H4 (cell line): ENCODE data around the gene SLC22A17. TPM values are rescaled to one million over a fixed set of nuclear protein-coding genes. Genes with fewer than 3 reads are reported as not detected.

ENCODE experiments used
- DNase-seq: peaks from one replicate; pipeline ENCODE4 v3.0.0-alpha.2; 2015; ENCODE audit warnings: low spot score
- total RNA-seq: library from RNA; depleted of rRNA; stranded (reverse); fragments of >200 nt; shearing (Covaris generic); gene quantifications from 2 replicates; pipeline ENCODE4 v1.2.3, GENCODE V29; 2014

The SLC22A17 gene
- total RNA-seq, 1 experiment from 2014 or later, result 4.6 TPM

GRCh38 chr14:23381871-23382270 lies 29.2 kb upstream of the SLC22A17 start:
- no peak for DNase-seq

- no peak for DNase-seq
Observed at GRCh38 chr14:23380976-23381375, 28.3 kb upstream of the SLC22A17 start.

DNA sequence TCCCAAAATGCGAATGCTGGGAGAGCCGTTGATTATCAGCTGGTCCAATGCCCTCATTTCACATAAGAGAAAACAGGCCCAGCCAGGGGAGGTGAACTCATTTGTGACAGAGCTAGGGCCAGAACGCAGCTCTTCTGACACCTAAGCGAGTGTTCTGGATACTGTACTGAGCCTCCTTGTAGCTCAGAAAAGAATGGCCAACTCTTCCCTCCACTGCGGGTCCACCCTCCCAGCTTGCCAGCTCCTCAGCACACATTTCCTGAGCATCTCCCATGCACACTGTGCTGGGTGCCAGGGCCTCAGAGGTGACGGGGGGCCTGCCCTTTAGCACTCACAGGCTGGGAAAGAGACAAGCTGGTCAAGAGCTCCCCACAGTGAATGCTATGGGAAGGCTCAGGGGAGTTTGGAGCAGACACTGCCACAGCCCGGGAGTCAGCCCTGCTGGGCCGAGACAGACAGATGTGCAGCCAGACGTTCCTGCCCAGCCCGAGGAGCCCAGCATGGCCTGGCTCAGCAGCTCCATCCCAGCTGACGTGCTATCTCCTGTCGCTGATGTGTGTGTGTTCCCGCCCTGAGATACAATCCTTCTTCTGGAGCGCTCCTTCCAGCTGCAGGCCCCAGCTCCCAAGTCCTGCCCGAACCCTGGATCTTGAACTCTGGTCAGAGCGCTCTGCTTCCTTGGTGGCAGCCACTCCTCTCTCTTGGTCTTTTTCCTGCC lies 27.7 kb upstream of the SLC22A17 start:
- no peak for DNase-seq

GRCh38 chr14:23379366-23380196 lies 26.9 kb upstream of the SLC22A17 start:
- DNase-seq, result peak; percentile 24

DNA sequence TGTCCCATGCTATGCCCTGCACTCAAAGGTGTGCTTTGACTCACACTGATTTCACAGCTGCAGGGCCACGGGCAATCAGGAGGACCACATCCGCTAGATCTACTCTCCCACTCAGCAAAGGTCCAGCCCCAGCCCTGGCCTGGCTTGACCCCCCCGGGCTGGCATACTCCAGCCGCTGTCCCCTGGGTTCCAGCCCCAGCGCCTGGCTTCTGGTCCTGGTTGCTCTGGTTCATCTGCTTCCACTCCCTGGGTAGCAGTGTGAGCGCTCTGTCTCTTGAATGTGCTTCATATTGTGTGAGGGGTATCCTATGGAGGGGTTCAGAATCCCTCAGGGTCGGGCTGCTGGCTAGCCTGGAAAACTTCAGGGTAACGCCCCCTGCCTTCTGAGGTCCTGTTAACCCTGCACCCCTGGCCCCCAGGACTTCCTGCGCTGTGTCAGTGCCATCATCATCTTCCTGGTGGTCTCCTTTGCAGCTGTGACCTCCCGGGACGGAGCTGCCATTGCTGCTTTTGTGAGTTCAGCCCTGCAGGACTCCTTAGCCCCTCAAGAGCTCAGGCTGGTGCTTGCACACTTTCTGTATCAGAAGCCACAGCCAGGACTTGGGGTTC lies 26.0 kb upstream of the SLC22A17 start:
- no peak for DNase-seq

- DNase-seq, result no peak
Observed at GRCh38 chr14:23377573-23378563, 25.2 kb upstream of the SLC22A17 start.

DNA sequence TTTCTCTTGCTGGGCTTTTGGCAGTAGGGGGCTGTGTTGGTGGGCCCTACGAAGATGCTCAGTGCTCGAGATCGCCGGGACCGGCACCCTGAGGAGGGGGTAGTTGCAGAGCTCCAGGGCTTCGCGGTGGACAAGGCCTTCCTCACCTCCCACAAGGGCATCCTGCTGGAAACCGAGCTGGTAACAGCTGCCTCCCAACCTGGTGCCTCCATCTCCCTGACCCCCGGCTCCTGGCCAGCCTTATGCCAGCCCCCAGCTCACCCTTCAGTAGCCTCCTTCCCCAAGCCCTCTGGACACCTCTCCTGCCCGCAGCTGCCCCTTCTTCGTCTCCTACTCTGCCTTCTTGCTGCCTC lies 24.5 kb upstream of the SLC22A17 start:
- no peak for DNase-seq

GRCh38 chr14:23376482-23377197 lies 24.0 kb upstream of the SLC22A17 start, which contains the start of gene CMTM5:
Gene CMTM5, plus strand, starts transcription at chr14:23377046. Its CDS starts 206 bp downstream, at chr14:23377252.
- DNase-seq, result no peak

DNA sequence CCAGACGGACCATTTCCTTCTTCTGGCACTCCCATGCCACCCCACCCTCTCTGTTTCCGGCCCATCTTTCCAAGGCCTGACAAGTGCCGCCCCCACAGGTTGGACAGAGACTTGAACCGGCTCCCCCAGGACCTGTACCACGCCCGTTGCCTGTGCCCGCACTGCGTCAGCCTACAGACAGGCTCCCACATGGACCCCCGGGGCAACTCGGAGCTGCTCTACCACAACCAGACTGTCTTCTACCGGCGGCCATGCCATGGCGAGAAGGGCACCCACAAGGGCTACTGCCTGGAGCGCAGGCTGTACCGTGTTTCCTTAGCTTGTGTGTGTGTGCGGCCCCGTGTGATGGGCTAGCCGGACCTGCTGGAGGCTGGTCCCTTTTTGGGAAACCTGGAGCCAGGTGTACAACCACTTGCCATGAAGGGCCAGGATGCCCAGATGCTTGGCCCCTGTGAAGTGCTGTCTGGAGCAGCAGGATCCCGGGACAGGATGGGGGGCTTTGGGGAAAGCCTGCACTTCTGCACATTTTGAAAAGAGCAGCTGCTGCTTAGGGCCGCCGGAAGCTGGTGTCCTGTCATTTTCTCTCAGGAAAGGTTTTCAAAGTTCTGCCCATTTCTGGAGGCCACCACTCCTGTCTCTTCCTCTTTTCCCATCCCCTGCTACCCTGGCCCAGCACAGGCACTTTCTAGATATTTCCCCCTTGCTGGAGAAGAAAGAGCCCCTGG lies 23.0 kb upstream of the SLC22A17 start:
- DNase-seq, result no peak

DNA sequence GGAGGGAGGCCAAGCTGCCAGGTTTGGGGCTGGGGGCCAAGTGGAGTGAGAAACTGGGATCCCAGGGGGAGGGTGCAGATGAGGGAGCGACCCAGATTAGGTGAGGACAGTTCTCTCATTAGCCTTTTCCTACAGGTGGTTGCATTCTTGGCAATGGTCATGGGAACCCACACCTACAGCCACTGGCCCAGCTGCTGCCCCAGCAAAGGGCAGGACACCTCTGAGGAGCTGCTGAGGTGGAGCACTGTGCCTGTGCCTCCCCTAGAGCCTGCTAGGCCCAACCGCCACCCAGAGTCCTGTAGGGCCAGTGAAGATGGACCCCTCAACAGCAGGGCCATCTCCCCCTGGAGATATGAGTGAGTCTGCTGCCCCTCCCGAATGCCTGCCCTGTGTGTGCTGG lies 20.4 kb upstream of the SLC22A17 start:
- no peak for DNase-seq

DNA sequence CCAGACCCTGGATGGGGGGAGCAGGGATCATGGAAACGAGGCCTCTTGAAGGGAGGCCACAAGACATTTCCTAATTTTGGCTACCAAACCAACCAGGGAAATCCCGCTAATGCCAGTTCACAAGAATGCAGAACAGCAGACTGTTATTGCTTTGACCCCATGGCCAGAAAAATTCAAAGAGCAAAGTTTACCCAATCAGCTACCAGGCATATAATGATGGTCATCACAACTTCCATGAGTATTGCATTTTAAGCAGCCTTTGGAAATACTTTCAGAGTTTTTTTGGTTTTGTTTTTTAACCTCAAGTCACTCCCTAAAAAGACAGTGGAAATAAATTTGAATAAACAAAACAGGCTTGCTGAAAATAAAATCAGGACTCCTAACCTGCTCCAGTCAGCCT lies 19.8 kb upstream of the SLC22A17 start, which contains the start of gene IL25:
Gene IL25, plus strand, starts transcription at position 301 of the 400 bp plus-strand sequence.
- no peak for DNase-seq

- DNase-seq, result no peak
Observed at GRCh38 chr14:23371865-23372264, 19.2 kb upstream of the SLC22A17 start.

DNA sequence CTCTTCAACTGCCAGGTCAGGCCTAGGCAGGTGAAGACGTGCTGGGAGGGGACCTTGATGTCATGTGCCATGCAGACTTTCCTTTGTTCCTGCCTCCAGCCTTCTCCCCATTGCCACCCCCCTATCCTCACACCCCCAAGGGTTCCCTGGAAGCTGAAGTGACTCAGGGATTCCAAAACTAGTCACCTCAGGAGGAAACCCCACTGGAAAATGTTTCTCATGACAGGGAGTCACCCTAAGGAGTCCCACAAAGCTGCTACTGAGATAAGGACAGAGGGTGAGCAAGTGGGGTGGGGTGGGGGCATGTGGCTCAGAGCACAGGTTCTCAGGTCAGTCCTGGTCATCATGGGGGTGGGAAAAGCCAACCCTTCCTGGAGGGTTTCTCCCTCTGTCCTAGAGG lies 17.5 kb upstream of the SLC22A17 start:
- no peak for DNase-seq

DNA sequence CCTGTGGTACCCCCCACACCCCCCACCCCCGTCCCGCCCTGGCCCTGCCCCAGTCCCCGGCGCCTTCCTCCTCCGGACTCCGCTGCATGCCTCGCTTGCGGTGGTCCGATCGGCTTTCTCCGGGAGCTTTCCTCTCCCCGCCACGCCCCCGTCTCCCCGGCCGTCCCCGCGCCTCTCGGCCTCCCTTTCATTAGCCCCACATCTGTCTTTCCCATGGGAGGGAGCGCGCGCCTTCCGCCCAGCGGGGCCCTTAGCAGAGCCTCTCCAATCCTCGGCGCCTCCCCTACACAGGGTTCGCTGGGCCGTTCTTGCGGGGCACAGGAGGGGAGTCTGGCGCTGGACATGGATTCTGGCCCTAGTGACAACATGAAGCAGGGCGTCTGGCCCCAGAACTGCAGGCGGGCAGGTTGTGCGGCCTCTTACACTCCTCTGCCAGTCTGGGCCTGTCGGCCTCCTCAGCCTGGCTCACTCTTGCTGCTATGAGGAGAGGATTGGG lies 13.8 kb upstream of the SLC22A17 start:
- DNase-seq, result no peak

DNA sequence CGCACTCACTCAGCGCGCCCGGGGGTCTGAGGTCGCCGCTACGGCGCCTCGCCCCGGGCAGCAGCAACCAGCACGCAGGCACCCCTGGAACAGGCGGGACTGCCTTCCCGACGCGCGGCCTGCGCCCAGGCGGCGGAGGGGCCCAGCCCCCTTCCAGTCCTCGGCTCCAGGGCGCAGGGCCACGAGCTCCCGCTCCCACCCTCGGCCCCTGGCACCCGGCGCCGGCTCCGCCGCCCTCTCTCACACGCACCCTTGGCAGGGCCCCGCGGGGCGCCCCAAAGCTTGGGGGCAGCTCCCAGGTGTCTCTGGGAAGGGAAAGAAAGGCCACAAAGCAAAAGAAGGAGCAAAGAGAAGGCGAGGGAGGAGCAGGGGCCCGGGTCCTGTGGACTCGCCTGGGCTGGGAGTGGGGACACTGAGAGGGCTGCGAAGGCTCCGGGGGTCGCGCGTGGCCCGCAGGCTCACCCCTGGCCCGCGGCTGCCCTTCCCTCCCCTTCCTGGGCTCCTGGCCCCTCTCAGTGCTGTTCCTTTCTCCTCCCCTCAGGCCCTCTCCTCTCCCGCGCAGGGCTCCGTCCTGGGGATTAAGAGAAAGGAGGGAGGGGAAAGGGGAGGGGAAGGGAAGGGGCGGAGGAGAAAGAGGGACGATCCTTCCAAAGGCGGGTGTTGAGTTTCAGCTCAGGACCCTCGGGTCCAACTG lies 13.2 kb upstream of the SLC22A17 start:
- no peak for DNase-seq

- no peak for DNase-seq
Observed at GRCh38 chr14:23365036-23365731, 12.5 kb upstream of the SLC22A17 start, which contains the start of gene EFS. Gene EFS, minus strand, starts transcription at chr14:23365172. Its CDS starts 147 bp downstream, at chr14:23365025.

- DNase-seq, result no peak
Observed at GRCh38 chr14:23364164-23365035, 11.7 kb upstream of the SLC22A17 start.
